Activated gamma-delta T cell treated with anti-CD3 and anti-CD28 coated beads, Interleukin-2, amount 50 U/mL, for 16 hours (primary cell): ENCODE measurements around the gene SLC15A5.

Experiments
- DNase-seq: peaks from one replicate; pipeline ENCODE4 v3.0.0-alpha.2; 2020; ENCODE audit warnings: low read depth

The SLC15A5 gene

GRCh38 chr12:16174282-16174681 is 103.2 kb downstream of the SLC15A5 start:
- no peak for DNase-seq

- DNase-seq: no peak
Observed at GRCh38 chr12:16171348-16171747, 106.1 kb downstream of the SLC15A5 start.

GRCh38 chr12:16168078-16168477 is 109.4 kb downstream of the SLC15A5 start:
- DNase-seq: no peak

DNA sequence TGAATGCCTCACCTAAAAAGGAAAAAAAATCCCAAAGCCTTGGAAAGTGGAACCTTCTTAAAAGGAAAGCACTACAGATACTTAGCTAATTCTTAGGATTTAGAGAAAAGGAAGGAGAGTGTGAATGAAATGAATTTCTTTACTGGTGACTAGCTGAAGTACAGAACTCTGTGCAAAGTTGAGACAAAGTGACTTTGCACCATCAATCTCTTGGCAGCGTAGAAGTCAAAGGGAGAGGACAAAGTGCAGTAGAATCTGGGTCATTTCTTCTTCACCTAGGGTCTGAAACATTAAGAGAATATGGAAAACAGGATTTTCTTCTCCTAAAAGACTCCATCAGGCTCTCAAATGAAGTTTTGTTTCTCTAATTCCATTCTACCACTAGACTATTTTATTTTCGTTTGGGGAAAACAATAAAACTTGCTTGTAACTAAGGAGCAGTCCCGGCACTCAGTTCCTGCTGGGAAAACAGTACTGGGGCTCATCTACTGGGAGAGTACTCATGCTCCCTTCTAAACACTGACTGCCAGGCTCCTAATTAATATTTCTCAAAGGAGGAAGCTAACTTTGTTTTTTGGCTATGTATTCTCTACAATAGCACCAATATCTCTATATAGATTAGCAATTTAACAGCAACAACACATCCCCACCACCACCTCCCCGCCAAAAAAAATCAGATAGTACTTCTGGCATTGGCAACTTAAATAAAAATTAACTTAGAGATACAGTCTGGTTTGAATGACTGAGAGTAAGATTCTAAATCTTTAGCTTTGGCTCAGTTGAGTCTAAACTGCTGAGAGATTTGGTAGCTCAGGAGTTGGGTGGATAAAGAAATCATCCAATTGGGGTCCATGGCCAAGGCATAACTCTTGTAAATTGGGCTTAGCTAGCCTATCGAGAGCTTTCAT is 110.7 kb downstream of the SLC15A5 start:
- no peak for DNase-seq

DNA sequence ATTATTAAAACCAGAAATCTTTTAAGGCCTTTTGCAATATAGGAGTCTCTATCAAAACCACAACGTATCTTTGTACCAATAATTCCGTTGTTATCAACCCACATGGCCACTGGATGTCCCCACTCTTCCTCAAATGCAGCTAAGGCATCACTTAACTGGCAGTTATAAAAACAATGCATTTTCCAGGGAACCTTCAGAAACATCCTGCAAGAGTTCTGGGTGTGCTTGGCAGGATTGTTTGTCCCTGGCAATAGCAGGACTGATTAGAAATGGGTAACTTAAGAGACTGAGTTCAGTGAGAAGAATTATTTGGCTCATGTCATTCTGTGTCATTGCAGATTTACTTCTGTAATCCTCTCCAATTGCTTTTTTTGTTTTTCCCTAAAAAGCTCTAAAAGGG is 112.0 kb downstream of the SLC15A5 start:
- DNase-seq: no peak

DNA sequence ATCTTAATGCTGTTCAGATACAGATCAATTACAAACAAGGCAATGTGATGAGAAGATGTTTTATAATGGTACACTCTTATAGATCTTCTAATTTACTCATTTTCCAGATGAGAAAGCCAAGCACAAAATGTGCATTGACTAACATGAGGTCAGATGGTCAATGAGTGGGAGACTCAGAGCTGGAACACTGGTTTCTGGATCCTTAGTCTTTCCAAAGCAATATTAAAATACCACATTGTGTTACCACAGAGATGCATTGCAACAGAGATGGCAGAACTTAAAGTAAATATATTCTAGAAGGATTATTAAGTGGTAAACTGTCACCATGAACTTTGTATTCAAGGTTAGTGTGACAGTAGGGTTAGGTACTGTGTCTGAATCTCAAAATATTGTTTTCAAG is 113.6 kb downstream of the SLC15A5 start:
- no peak for DNase-seq

DNA sequence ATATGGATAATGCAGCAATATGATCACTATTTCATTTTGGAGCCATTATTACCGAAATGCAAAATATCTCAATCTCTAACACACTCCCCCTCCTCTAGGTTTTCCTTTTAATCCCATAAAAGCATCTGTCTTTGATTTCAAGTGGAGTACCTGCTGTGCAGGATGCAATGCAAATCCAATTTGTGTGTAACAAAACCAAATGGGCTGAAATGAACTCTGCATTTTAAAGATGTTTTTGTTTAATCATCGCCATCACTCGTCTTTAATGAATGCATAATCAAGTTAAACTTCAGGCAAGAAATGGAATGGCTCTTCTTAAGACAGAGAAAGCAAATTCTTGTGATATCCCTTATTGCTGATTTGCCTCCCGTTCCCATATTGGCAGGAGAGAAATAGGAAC is 114.3 kb downstream of the SLC15A5 start:
- no peak for DNase-seq

- DNase-seq: no peak
Observed at GRCh38 chr12:16159571-16159970, 117.9 kb downstream of the SLC15A5 start.

DNA sequence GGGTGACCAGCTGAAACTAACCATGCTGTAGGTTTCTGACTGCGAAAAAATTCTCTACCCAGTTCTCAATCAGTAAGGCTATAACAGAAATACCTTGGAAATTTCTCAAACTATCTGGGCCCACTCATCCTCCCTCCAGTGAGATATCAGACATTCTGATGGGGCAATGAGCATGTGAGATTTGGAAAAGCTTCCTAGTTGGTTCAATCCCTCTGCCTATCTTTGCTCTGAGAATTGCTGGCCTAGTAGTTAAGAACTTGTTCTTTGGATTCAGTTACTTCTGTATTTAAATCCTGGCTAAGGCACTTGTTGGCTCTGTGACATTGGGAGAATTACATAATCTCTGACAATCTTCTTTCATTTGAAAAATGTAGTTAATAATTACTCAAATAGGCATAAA is 119.4 kb downstream of the SLC15A5 start:
- no peak for DNase-seq

DNA sequence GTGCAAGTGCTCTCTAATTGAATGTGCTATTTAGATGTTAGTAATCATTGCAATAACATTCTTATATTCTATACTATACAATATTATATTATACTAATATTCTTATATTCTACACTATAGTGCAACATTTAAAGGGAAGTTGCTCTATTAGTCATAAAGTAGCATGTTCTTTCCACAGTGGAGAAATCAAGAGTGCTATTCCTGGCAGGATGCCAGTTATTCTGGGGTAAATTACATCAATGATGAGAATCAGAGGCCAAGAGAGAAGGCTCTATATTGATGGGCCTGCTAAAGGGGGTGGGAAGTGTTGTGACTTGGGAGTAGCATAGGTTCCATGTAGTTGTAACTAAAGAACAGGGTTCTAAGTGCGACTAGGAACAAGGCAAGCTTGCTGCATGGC is 121.5 kb downstream of the SLC15A5 start:
- no peak for DNase-seq

- DNase-seq: no peak
Observed at GRCh38 chr12:16154990-16155389, 122.5 kb downstream of the SLC15A5 start.

DNA sequence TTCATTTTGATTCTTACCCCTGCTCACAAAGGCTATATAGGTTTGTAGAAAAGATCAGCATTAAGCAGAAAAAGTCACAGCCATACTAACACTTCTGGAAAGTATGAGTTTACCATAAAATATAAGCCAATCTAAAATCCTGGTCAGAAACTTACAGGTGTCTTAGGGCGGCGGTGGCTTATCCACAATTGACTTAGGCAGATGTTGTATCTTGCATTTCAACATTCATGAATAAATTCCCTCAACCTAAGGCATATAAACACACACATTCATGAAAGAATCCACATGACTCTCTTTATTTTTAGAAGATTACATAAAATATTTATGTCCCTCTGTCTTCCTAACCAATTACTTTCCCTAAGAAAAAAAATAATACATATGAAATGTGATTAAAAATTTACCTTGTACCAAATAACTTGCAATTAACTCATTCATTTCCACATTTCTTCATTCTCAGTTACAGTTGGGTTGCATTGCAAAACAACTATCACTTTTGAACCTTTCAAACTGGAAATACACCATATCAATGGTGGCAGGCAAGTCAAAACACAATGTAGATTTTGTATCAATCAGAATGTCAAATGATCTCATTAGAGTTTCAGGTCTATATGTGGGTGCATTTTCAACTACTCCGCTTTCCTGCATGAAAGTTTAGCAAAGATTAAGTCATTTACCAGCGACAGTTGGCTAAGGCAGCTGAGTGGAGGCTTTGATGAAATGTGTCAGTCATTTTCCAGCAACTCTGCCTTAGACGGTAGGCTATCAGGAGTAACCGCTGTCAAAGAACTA is 124.4 kb downstream of the SLC15A5 start:
- no peak for DNase-seq

DNA sequence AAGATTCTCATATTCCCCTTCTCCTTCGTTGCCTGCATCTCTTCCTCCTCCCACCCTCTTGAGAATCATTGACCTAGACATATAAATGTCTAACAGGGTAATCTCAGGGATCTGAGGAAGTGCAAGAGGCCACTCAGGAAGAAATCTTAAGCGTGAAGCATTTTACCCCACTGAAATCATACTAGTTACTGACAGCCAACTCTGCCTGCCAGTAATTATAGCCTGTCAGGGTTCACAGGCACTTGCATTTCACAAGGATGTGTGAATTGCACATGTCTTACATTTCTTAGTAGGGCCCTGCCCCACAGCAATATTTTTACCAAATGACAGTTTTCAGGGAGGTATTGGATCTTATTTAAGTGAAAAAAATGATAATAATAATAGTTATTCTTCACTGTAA is 127.2 kb downstream of the SLC15A5 start:
- no peak for DNase-seq

GRCh38 chr12:16148938-16149337 is 128.5 kb downstream of the SLC15A5 start:
- no peak for DNase-seq
